SK-N-SH (cell line): ENCODE data around the gene CDKL5. TPM values are rescaled to one million over a fixed set of nuclear protein-coding genes. Genes with fewer than 3 reads are reported as not detected.

Experiments
- CTCF ChIA-PET: fragments of 300-600, 350-600 bp; formaldehyde crosslinking; extraction: SDS; loops from one replicate; lab custom pipeline; 2021; lab: Yijun Ruan, JAX
- POLR2A ChIA-PET: fragments of 350-600 bp; sonication (Branson Sonifier 250); formaldehyde crosslinking; extraction: SDS; loops from one replicate; lab custom pipeline; 2020; ENCODE audit warnings: antibody characterized with exemption, inconsistent platforms; lab: Yijun Ruan, JAX
- DNase-seq: peaks from one replicate; pipeline ENCODE4 v3.0.0; 2012
- H2AFZ ChIP-seq: fragments of 200-600 bp; sonication (generic); 2 replicates; pipeline ENCODE4 v1.8.1; 2016; ENCODE audit warnings: antibody characterized with exemption, mild to moderate bottlenecking, low read depth
- H3F3A ChIP-seq: fragments of 200-600 bp; sonication (generic); replicated peaks from 2 replicates; pipeline ENCODE3; 2016; ENCODE audit warnings: antibody characterized with exemption, mild to moderate bottlenecking; ENCODE audit not compliant: insufficient read depth
- H3K27ac ChIP-seq, 2 experiments: fragments of 200-500 bp in 1 of 2; fragments of 200-600 bp in 1 of 2; sonication (Bioruptor generic) in 1 of 2; sonication (generic), shearing (Covaris generic) in 1 of 2; 2 replicates each; pipeline versions ENCODE4 v1.5.1 to v1.6.1; 2014 to 2016; ENCODE audit warnings: low read depth in 2 of 2, inconsistent platforms in 1 of 2, low read length in 1 of 2, mild to moderate bottlenecking in 1 of 2, mixed read lengths in 1 of 2
- H3K27me3 ChIP-seq: fragments of 200-600 bp; sonication (generic), shearing (Covaris generic); 2 replicates; pipeline ENCODE4 v1.6.1; 2016; ENCODE audit warnings: mixed run types; ENCODE audit not compliant: insufficient read depth
- H3K36me3 ChIP-seq, 2 experiments: fragments of 200-500 bp in 1 of 2; fragments of 200-600 bp in 1 of 2; sonication (Bioruptor generic) in 1 of 2; sonication (generic) in 1 of 2; replicated peaks in 1 of 2; 2 replicates each; pipeline versions ENCODE3 to v1.5.1; 2014 to 2016; ENCODE audit warnings: low read length in 1 of 2, mild to moderate bottlenecking in 1 of 2; ENCODE audit not compliant: insufficient read depth in 2 of 2, control insufficient read depth in 1 of 2
- H3K4me1 ChIP-seq, 2 experiments: fragments of 200-500 bp in 1 of 2; fragments of 200-600 bp in 1 of 2; sonication (Bioruptor generic) in 1 of 2; sonication (generic), shearing (Covaris generic) in 1 of 2; 2 replicates each; pipeline versions ENCODE4 v1.5.1 to v1.6.1; 2014 to 2016; ENCODE audit warnings: low read depth in 1 of 2, low read length in 1 of 2, mixed run types in 1 of 2; ENCODE audit not compliant: insufficient read depth in 2 of 2, control insufficient read depth in 1 of 2
- H3K4me2 ChIP-seq: fragments of 200-600 bp; sonication (generic), shearing (Covaris generic); 2 replicates; pipeline ENCODE4 v1.6.1; 2017; ENCODE audit warnings: mixed run types
- H3K4me3 ChIP-seq, 2 experiments: fragments of 200-500 bp in 1 of 2; fragments of 200-600 bp in 1 of 2; sonication (Bioruptor generic) in 1 of 2; sonication (generic), shearing (Covaris generic) in 1 of 2; 2 replicates each; pipeline versions ENCODE4 v1.5.1 to v1.8.1; 2014 to 2016; ENCODE audit warnings: low read depth in 2 of 2, inconsistent platforms in 1 of 2, low read length in 1 of 2, mild to moderate bottlenecking in 1 of 2, mixed read lengths in 1 of 2, moderate library complexity in 1 of 2
- H3K79me2 ChIP-seq: fragments of 200-600 bp; sonication (generic); 2 replicates; pipeline ENCODE4 v1.8.1; 2017; ENCODE audit warnings: mild to moderate bottlenecking; ENCODE audit not compliant: insufficient read depth
- H3K9ac ChIP-seq: fragments of 200-600 bp; sonication (generic); 2 replicates; pipeline ENCODE4 v1.6.1; 2017; ENCODE audit warnings: mixed run types
- H3K9me2 ChIP-seq: fragments of 200-600 bp; sonication (generic); 2 replicates; pipeline ENCODE4 v1.6.1; 2017; ENCODE audit warnings: mixed run types
- H3K9me3 ChIP-seq: fragments of 200-600 bp; sonication (generic); 2 replicates; pipeline ENCODE4 v1.6.1; 2017; ENCODE audit warnings: mixed run types, mild to moderate bottlenecking, moderate library complexity
- H4K20me1 ChIP-seq: fragments of 200-600 bp; sonication (generic); 2 replicates; pipeline ENCODE4 v1.6.1; 2017; ENCODE audit warnings: mild to moderate bottlenecking, mixed run types; ENCODE audit not compliant: insufficient read depth
- CHD2 ChIP-seq: fragments of 150-350 bp; IDR thresholded peaks from 2 replicates; pipeline ENCODE4 v1.6.1; 2018; ENCODE audit warnings: low read length; ENCODE audit not compliant: partially characterized antibody
- CTCF ChIP-seq: fragments of 200-600 bp; sonication (generic); IDR thresholded peaks from 2 replicates; pipeline ENCODE4 v1.6.1; 2017; ENCODE audit warnings: antibody characterized with exemption, mild to moderate bottlenecking, moderate library complexity
- EP300 ChIP-seq, 2 experiments: IDR thresholded peaks; 2 replicates each; pipeline versions ENCODE4 v1.4.0 to v1.6.1; 2012; ENCODE audit warnings: borderline replicate concordance in 1 of 2, low read depth in 1 of 2, low read length in 1 of 2
- FOXJ3 ChIP-seq: sonication (generic); formaldehyde crosslinking; IDR thresholded peaks from 2 replicates; pipeline ENCODE4 v1.5.1; 2020; ENCODE audit warnings: mild to moderate bottlenecking, missing genetic modification reagents
- MEF2A ChIP-seq: IDR thresholded peaks from 2 replicates; pipeline ENCODE4 v1.4.0; 2012; ENCODE audit warnings: low read depth, borderline replicate concordance
- NFIC ChIP-seq: IDR thresholded peaks from 2 replicates; pipeline ENCODE4 v1.4.0; 2012; ENCODE audit warnings: borderline replicate concordance
- RAD21 ChIP-seq: IDR thresholded peaks from 2 replicates; pipeline ENCODE4 v1.6.1; 2012; ENCODE audit warnings: mild to moderate bottlenecking, low read length
- SMC3 ChIP-seq: IDR thresholded peaks from 2 replicates; pipeline ENCODE4 v1.6.1; 2012; ENCODE audit warnings: low read depth, low read length, improper control_type of control experiment
- TCF12 ChIP-seq: IDR thresholded peaks from 2 replicates; pipeline ENCODE4 v1.4.0; 2012
- USF2 ChIP-seq: fragments of 150-350 bp; IDR thresholded peaks from 2 replicates; pipeline ENCODE4 v1.6.1; 2017; ENCODE audit warnings: antibody characterized with exemption, low read length, low read depth, borderline replicate concordance
- WGBS: methylation state at CpG from one replicate; pipeline ENCODE4 v1.1.6; 2017; ENCODE audit warnings: low lambda C conversion rate; 5-methylcytosine and 5-hydroxymethylcytosine counted together
- polyA plus RNA-seq, 3 experiments: library from polyadenylated mRNA; depleted of rRNA; stranded (reverse); fragments of >200 nt; gene quantifications; 2 replicates each; pipeline ENCODE4 v1.2.3, GENCODE V29; 2012
- TF ChIP-seq, protein P1 (sequence below): IDR thresholded peaks from 2 replicates; pipeline ENCODE4; 2012

CDKL5 gene
- polyA plus RNA-seq, 1 of the 3 experiments (the other 2 are of a cell fraction), result 1.3 TPM

- H3K9me3 ChIP-seq, result no peaks in the 10 kb centered on the region
- peak overlapping the region in 1 of 2 experiments; percentile 22; a peak in 2 of 4 replicates for H3K27ac ChIP-seq
- H3K9me2 ChIP-seq, result no peaks in the 10 kb centered on the region
- no peak for TF ChIP-seq USF2
- no peak for TF ChIP-seq EP300 (IDR thresholded peaks at IDR 0.05; ENCODE audit: borderline replicate concordance in 1 of 2, low read depth in 1 of 2, low read length in 1 of 2)
- TF ChIP-seq TCF12, result peak; percentile 46
- CTCF ChIA-PET, result interaction anchor here (0.9 to 1.8 kb wide), 2 partner anchors 11 to 29 kb away, joined by 5 read pairs; no protein-coding TSS in a partner anchor
- H3K9ac ChIP-seq, result no peak overlapping the region; the same call in 1 of the 2 replicates
- no peaks in the 10 kb centered on the region; a peak in 1 of 4 replicates for H3K4me1 ChIP-seq
- no peaks in the 10 kb centered on the region for H4K20me1 ChIP-seq
- H3K4me2 ChIP-seq, result no peak overlapping the region
- whole genome bisulfite sequencing, result 51% methylated on average over 8 of the region's 8 CpGs
- H3K4me3 ChIP-seq, result no peak overlapping the region
- H3K79me2 ChIP-seq, result no peaks in the 10 kb centered on the region
- POLR2A ChIA-PET, result no interaction called here
- H3K36me3 ChIP-seq, result no peaks in the 10 kb centered on the region
- H2AFZ ChIP-seq, result 0 out of 2 replicates have a peak overlapping the region, but pooled peaks have one; percentile 2
- no peaks in the 10 kb centered on the region for H3K27me3 ChIP-seq
- H3F3A ChIP-seq, result no peaks in the 10 kb centered on the region
- no peak for DNase-seq
These were observed 18.7 kb upstream of the CDKL5 start for GRCh38 chrX:18406531-18407266.

DNA sequence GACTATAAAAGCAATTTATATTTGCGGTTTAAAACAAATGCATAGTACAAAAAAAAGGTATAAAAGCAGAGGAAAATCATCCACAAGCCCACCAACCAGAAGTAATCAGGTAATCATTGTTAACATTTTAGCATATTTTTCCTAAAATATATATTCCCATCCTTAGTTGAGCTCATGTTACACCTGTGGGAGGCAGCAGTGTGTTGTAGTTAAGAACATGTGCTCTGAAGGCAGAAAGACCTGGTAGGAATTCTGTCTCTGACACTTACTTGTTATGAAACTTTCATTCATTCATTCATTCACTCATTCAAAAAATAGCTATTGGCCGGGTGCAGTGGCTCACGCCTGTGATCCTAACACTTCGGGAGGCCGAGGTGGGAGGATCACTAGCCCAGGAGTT lies 15.4 kb upstream of the CDKL5 start:
- ChIA-PET CTCF (interaction anchor here (0.5 to 2.2 kb wide), 27 partner anchors 8 to 924 kb away, joined by 3 to 18 read pairs (median 4); partner anchors contain the start of gene CDKL5), POLR2A (no interaction called here)
- DNase-seq, result peak; percentile 48
- TF ChIP-seq, protein P1, sequence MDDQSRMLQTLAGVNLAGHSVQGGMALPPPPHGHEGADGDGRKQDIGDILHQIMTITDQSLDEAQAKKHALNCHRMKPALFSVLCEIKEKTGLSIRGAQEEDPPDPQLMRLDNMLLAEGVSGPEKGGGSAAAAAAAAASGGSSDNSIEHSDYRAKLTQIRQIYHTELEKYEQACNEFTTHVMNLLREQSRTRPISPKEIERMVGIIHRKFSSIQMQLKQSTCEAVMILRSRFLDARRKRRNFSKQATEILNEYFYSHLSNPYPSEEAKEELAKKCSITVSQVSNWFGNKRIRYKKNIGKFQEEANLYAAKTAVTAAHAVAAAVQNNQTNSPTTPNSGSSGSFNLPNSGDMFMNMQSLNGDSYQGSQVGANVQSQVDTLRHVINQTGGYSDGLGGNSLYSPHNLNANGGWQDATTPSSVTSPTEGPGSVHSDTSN, result no peak
- TF ChIP-seq NFIC (no peak), RAD21 (peak; percentile 88), SMC3 (peak; percentile 56; the same call in 1 of the 2 replicates), MEF2A (no peak), FOXJ3 (CRISPR knock-in tag) (no peak), CHD2 (no peak), CTCF (peak; percentile 55)
- WGBS, result 37% methylated on average over 5 of the region's 5 CpGs
- Histone ChIP-seq H3K4me2 (no peak overlapping the region), H3K9me3 (no peaks in the 10 kb centered on the region), H2AFZ (no peak overlapping the region), H3K4me1 (no peaks in the 10 kb centered on the region; a peak in 1 of 4 replicates), H3K4me3 (no peak overlapping the region), H3K27me3 (no peaks in the 10 kb centered on the region), H3K9me2 (no peaks in the 10 kb centered on the region), H3K36me3 (no peaks in the 10 kb centered on the region), H3K79me2 (no peaks in the 10 kb centered on the region), H4K20me1 (no peaks in the 10 kb centered on the region), H3F3A (no peaks in the 10 kb centered on the region), H3K9ac (no peak overlapping the region), H3K27ac (no peak overlapping the region)
